Neuron (in vitro differentiated cells): ENCODE results near the gene DNER.

Experiments
- H2AFZ ChIP-seq: one replicate; pipeline ENCODE4 v1.6.1; 2013; ENCODE audit warnings: low read depth, mild to moderate bottlenecking, inconsistent platforms, low read length, moderate library complexity
- H3K27me3 ChIP-seq: one replicate; pipeline ENCODE4 v1.6.1; 2013; ENCODE audit warnings: low read length; ENCODE audit not compliant: insufficient read depth
- H3K36me3 ChIP-seq: one replicate; pipeline ENCODE4 v1.6.1; 2013; ENCODE audit warnings: low read length; ENCODE audit not compliant: insufficient read depth
- H3K4me1 ChIP-seq: one replicate; pipeline ENCODE4 v1.6.1; 2013; ENCODE audit warnings: low read length; ENCODE audit not compliant: insufficient read depth
- H3K4me3 ChIP-seq: 2 replicates; pipeline ENCODE4 v1.5.1; 2013; ENCODE audit warnings: mild to moderate bottlenecking, low read length, moderate library complexity
- H3K9me3 ChIP-seq: one replicate; pipeline ENCODE4 v1.6.1; 2013; ENCODE audit warnings: low read length

Gene DNER

DNA sequence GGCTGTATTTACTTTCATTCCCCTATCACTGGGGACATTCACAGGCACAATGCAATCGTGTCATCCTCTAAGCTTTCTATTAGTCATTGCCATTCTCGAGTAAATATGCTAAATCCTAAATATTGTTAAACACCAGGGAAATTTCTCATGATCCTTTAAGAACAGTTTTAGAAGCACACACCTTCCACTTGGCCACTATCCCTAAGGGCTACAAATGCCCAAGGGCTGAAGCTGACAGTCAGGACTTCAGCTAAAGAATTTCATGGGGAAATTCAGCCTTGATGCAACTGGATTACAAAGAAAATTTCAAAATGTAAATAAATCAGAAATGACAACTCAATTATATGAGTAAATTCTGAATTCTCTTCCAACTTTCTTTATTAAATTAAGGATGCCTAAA lies 280.2 kb downstream of the DNER start:
- H3K36me3 ChIP-seq: no peaks in the 10 kb centered on the region
- H2AFZ ChIP-seq: no peak overlapping the region
- no peaks in the 10 kb centered on the region for H3K9me3 ChIP-seq
- no peak overlapping the region for H3K4me3 ChIP-seq
- no peaks in the 10 kb centered on the region for H3K27me3 ChIP-seq
- H3K4me1 ChIP-seq: no peaks in the 10 kb centered on the region

DNA sequence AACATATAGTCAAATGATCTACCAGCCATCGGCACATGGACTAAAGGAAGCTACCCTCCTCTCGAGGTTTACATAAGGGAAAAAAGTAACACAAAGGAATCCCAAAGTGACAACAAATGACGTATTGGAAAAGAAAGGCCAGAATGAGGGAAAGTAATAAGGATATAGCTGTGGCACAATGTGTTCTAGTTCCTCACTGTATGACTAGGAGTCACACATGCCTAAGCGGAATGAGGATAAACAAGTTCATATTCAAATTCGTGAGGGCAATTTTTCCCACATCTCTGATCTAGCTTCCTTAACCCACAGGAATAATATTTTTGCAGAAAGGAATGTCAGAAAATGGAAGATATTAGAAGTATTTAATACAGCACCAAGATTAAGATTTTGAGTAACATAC lies 281.0 kb downstream of the DNER start:
- H3K4me3 ChIP-seq: no peak overlapping the region
- no peaks in the 10 kb centered on the region for H3K9me3 ChIP-seq
- no peaks in the 10 kb centered on the region for H3K4me1 ChIP-seq
- H3K36me3 ChIP-seq: no peaks in the 10 kb centered on the region
- H2AFZ ChIP-seq: no peak overlapping the region
- no peaks in the 10 kb centered on the region for H3K27me3 ChIP-seq

DNA sequence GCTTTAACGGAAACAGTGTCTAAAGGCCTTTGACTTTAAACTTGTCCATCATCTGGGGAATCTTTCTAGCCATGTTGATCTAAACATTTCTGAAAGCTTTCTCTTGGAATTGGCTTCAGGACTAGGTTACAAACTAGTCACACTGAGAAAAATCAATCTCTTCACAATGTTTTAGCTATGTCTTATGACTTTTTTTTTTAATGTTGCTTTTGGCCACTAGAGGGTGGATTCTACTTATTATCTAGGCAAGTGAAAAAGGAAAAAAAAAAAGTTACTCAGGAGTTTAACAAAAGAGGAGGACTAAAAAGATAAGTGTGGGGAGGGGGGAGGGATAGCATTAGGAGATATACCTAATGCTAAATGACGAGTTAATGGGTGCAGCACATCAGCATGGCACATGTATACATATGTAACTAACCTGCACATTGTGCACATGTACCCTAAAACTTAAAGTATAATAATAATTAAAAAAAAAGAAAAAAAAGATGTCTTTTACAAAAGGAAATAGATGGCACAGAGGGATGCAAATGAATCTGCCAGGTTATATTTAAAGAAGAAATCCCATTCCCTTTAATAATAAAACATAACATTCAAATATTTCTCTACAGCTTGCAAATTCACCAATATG lies 282.9 kb downstream of the DNER start:
- Histone ChIP-seq H2AFZ (no peak overlapping the region), H3K4me1 (no peaks in the 10 kb centered on the region), H3K4me3 (no peak overlapping the region), H3K27me3 (no peaks in the 10 kb centered on the region), H3K36me3 (no peaks in the 10 kb centered on the region), H3K9me3 (no peaks in the 10 kb centered on the region)

DNA sequence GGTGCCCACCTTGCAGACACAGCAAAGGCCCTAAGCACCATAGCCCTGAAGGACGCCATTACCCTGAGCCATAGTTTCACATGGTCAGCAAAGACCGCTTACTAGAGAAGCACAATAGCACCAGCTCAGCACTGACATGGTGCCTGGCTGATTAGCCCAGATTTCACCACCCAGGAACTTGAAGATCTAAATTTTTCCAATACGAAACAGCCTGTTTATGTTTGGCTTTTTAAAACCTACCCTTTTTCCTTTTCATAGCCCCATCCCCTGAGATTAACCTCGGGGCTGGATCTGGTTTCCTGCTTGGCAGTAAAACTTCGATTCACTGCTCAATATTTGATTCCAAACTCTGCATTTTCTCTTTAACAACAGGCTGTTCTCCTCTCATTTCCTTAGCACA lies 284.8 kb downstream of the DNER start:
- Histone ChIP-seq H3K36me3 (no peaks in the 10 kb centered on the region), H3K27me3 (no peaks in the 10 kb centered on the region), H2AFZ (no peak overlapping the region), H3K4me3 (no peak overlapping the region), H3K9me3 (no peaks in the 10 kb centered on the region), H3K4me1 (no peaks in the 10 kb centered on the region)

DNA sequence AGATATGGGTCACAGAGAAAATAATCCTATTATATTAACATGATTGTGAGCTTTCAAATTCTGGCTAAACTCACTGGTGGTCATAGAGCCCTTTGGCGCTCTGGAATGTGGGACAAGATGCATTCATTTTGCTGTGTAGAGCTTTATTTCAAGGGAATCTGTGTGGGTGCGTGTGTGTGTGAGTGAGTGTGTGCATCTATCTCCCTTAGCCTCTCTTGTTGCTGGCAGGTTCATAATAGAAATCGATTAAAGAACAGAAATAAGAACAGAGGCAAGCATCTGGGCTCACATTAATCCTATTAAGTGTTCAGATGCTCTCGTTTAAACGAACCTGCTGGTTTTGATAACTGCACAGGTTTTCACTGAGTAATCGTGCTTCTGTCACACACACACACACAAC lies 287.9 kb downstream of the DNER start:
- Histone ChIP-seq H3K4me3 (no peak overlapping the region), H3K9me3 (no peaks in the 10 kb centered on the region), H3K27me3 (no peaks in the 10 kb centered on the region), H3K36me3 (no peaks in the 10 kb centered on the region), H2AFZ (no peak overlapping the region), H3K4me1 (no peaks in the 10 kb centered on the region)

DNA sequence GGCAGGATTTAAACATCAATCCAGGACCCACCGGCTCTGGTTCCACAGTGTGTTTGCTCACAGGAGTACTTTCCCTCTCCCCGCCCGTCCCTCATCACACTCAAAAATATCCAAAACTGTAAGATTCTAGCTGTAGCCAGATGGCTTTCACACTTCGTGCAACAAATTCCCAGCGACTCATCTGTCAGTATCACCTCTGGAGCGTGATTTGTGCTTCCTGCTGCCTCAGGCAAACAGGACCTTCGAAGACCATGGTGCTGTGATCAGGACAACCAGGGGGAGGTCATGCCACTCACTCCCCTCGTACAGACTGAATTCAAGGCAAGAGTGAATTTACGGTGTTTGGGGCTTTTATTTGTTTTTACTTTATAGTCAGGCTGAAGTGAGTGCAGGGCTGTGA lies 288.8 kb downstream of the DNER start:
- no peaks in the 10 kb centered on the region for H3K27me3 ChIP-seq

DNA sequence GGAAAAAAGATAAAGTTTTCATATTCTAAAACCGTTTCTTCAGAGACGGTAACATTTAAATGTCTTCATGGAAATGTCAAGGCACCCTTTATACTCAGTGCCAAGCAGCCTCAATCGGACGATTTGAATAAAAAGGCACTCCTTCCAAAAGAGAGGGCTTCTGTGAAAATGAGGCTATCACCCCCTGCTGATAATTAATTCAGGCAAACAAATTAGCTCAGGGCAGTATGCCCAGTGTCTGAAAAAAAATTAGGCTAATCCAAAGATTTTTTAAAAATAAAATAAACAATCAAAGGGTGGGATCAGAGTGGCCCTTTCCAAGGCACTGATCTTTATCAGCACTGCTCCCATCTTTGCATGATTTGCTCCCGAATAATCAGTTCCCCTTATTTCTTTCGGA lies 292.3 kb downstream of the DNER start:
- H3K4me1 ChIP-seq: no peaks in the 10 kb centered on the region
- H3K4me3 ChIP-seq: no peak overlapping the region
- no peaks in the 10 kb centered on the region for H3K27me3 ChIP-seq
- no peaks in the 10 kb centered on the region for H3K36me3 ChIP-seq
- no peak overlapping the region for H2AFZ ChIP-seq
- H3K9me3 ChIP-seq: no peaks in the 10 kb centered on the region

More for the DNA sequence above, 288.8 kb downstream of the DNER start:
- Histone ChIP-seq H3K4me1 (no peaks in the 10 kb centered on the region), H3K4me3 (no peak overlapping the region), H2AFZ (no peak overlapping the region), H3K36me3 (no peaks in the 10 kb centered on the region), H3K9me3 (no peaks in the 10 kb centered on the region)

DNA sequence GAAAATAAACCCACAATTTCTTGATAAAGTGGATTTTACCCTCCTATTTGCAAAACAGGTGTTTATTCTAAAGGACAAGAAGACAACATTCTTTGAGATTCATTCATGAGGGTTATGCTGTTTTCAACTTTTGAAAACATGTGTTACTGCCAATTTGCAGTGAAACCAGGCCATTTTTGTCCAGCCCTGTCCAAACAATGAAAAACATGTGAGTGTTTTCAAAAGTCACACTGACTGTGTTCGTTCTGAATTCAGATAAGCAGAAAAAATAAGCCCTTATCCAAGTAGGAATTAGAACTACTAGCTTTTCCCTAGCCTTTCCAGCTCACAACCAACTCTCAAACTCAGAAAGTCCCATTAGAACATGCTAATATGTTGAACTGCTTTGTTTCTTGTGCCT lies 295.2 kb downstream of the DNER start:
- Histone ChIP-seq H2AFZ (no peak overlapping the region), H3K27me3 (no peaks in the 10 kb centered on the region), H3K4me1 (no peaks in the 10 kb centered on the region), H3K9me3 (no peaks in the 10 kb centered on the region), H3K36me3 (no peaks in the 10 kb centered on the region), H3K4me3 (no peak overlapping the region)

DNA sequence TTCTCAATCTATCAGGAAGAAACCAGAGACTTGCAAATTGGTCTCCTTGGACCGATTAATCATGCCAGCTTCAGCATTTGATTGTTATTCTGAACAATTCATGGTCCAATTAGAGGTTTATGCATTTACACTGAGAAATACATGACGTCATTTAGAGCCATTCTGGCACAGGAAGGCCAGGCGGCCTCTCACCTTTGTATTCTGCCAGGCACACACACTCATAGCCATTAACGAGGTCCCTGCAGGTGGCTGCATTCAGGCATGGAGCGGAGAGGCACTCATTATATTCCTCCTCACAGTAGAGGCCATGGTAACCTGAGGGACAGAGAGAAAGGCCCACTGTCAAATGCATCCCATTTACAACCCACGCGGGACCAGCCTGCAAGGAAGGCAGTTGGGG lies 296.4 kb downstream of the DNER start:
- H3K9me3 ChIP-seq: no peaks in the 10 kb centered on the region
- H3K4me3 ChIP-seq: no peak overlapping the region
- H3K27me3 ChIP-seq: no peaks in the 10 kb centered on the region
- H3K36me3 ChIP-seq: no peaks in the 10 kb centered on the region
- H2AFZ ChIP-seq: no peak overlapping the region
- H3K4me1 ChIP-seq: no peaks in the 10 kb centered on the region

DNA sequence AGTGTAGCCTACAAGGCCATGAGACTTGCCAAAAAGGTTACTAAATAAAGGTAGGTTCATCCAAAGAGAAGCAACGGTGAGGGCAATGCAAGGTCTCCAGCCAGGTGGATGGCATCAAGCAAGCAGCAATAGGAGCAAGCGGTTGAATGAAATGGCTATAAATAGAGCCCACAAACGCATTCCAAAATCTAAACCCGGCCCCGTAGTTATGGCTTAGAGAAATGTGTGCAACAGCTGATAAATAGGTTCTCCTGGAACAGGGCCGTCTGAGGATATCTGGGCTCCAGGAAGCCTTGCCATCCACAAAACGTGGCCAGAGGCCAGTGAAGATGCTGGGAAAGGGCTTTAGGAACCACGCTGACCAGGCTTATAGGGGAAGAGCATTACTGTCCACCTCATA lies 297.2 kb downstream of the DNER start:
- no peaks in the 10 kb centered on the region for H3K27me3 ChIP-seq
- H3K9me3 ChIP-seq: no peaks in the 10 kb centered on the region
- H2AFZ ChIP-seq: no peak overlapping the region
- H3K36me3 ChIP-seq: no peaks in the 10 kb centered on the region
- H3K4me3 ChIP-seq: no peak overlapping the region
- no peaks in the 10 kb centered on the region for H3K4me1 ChIP-seq

DNA sequence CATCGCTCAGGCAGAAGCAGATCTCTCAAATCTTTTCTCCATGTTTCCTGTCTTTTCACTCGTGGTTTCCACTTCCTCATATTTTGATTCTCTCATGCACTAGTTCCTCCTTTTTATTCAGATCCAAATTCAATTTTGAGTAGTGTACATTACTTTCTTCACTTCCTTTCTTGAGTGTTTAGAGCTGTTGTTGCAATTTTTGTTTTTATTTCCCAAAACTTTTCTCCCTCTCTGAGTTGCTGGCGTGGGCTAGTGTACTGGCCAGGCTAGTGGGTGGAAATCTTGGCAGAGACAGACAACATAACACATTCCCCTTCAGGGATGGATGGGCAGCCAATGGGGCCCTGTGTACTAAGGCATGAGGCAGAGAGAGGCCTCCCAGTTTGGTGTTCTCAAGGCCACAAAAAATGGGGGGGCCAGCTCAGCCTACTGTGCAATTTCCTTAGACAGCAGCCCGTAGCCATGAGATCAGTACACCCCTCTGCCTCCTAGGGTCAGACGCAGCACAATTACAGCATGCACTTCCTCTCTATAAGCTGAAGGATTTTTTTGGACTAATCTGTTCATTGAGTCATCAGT lies 298.1 kb downstream of the DNER start:
- Histone ChIP-seq H2AFZ (no peak overlapping the region), H3K27me3 (no peaks in the 10 kb centered on the region), H3K4me3 (no peak overlapping the region), H3K36me3 (no peaks in the 10 kb centered on the region), H3K4me1 (no peaks in the 10 kb centered on the region), H3K9me3 (no peaks in the 10 kb centered on the region)

DNA sequence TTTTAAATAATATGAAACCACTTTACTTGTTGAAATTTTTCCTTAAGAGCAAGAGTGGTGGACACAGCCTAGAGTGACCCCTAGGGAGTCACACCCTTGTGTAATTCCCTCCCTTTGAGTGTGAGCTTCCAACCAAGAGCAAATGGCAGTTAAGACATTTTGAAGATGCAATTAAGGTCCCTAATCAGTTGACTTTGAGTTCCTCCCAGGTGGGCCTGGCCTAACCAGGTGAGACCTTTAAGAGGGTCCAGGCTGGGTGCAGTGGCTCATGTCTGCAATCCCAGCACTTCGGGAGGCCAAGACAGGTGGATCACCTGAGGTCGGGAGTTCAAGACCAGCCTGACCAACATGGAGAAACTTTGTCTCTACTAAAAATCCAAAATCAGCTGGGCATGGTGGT lies 299.7 kb downstream of the DNER start:
- H3K4me3 ChIP-seq: no peak overlapping the region
- no peak overlapping the region for H2AFZ ChIP-seq
- no peaks in the 10 kb centered on the region for H3K27me3 ChIP-seq
- H3K36me3 ChIP-seq: no peaks in the 10 kb centered on the region
- H3K4me1 ChIP-seq: no peaks in the 10 kb centered on the region
- H3K9me3 ChIP-seq: no peaks in the 10 kb centered on the region

DNA sequence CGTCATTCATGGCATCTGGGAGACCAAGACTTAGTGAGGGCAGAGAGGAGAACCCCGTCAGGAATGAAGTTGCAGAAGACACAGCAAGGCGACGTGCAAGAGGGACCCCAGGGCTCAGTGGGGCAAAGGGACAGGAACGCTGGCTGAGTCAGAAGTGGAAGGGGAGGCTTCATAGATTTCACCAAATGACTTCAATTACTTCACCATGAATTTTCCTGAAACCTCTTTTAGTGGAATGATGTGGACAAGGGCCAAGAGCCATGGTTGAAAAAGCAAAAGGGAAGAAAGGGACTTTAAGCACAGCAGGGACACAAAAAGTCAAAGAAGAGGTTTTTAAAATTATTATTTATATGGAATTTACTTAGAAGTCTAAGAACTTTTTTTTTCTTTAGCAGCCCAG lies 301.7 kb downstream of the DNER start:
- Histone ChIP-seq H3K36me3 (no peaks in the 10 kb centered on the region), H3K4me3 (no peak overlapping the region), H3K27me3 (peaks cover 2% of the 10 kb centered on the region)

DNA sequence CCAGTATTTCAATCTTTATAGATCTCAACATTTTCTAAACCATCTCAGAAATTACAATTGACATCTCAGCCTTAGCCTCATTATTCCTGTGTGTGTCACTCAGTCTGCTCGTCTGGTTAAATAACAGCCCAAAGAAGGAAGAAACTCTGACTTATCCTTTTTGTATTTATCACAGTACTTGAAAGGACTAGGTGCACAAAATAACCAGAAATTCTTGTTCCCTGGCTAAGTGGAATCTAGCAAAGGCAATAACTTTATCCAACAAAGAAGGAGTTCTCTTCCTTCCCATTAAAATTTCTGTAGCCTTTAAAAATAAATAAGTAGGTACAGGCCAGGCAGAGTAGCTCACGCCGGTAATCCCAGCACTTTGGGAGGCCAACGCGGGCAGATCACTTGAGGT lies 303.4 kb downstream of the DNER start:
- no peak overlapping the region for H3K4me3 ChIP-seq
- peaks cover 8% of the 10 kb centered on the region for H3K27me3 ChIP-seq
- no peaks in the 10 kb centered on the region for H3K36me3 ChIP-seq
- no peak overlapping the region for H2AFZ ChIP-seq
- no peaks in the 10 kb centered on the region for H3K9me3 ChIP-seq
- no peaks in the 10 kb centered on the region for H3K4me1 ChIP-seq

More for the DNA sequence above, 301.7 kb downstream of the DNER start:
- H2AFZ ChIP-seq: no peak overlapping the region
- no peaks in the 10 kb centered on the region for H3K9me3 ChIP-seq
- H3K4me1 ChIP-seq: no peaks in the 10 kb centered on the region
